Erythroblast (primary cell): ENCODE measurements around the gene CDK17.
A peak's percentile ranks its signal among the peaks of the same experiment; 100 is the strongest.
"Not testable (repeated sequence)": the region's sequence is repeated elsewhere in the genome, so short reads cannot be mapped to it uniquely, and the experiment has no call there.

Source experiments
- DNase-seq, 2 experiments: peaks; one replicate each; lab custom pipeline; 2025; lab: John Stamatoyannopoulos, UW
- GATA1 ChIP-seq: IDR thresholded peaks from 2 replicates; pipeline ENCODE4 v1.6.1; 2011; ENCODE audit warnings: low read depth, mild to moderate bottlenecking, control low read depth, low read length, moderate library complexity
- POLR2A ChIP-seq: IDR thresholded peaks from 2 replicates; pipeline ENCODE4 v1.6.1; 2011; ENCODE audit warnings: mild to moderate bottlenecking, low read length

The CDK17 gene

GRCh38 chr12:96399919-96400630 is at the start of gene CDK17:
CDK17 (minus strand) TSS chr12:96400439; CDS start chr12:96334836, 65,603 bp downstream.
- TF ChIP-seq POLR2A (peak; percentile 58), GATA1 (no peak)

GRCh38 chr12:96448300-96448699 is 48.1 kb upstream of the CDK17 start:
- DNase-seq: no peak
- TF ChIP-seq GATA1: no peak
- TF ChIP-seq POLR2A: no peak

More at GRCh38 chr12:96399919-96400630, at the start of gene CDK17:
- peak; percentile 92 to 95 for DNase-seq

GRCh38 chr12:96447256-96447655 is 47.0 kb upstream of the CDK17 start:
- no peak for TF ChIP-seq GATA1
- TF ChIP-seq POLR2A: no peak
- no peak for DNase-seq

GRCh38 chr12:96445691-96446583 is 45.7 kb upstream of the CDK17 start:
- DNase-seq: peak; percentile 32 to 38
- TF ChIP-seq GATA1 (no peak), POLR2A (no peak)

- DNase-seq: no peak
- no peak for TF ChIP-seq GATA1
- TF ChIP-seq POLR2A: no peak
Measured at GRCh38 chr12:96444399-96444798, 44.2 kb upstream of the CDK17 start.

GRCh38 chr12:96442906-96443305 is 42.7 kb upstream of the CDK17 start:
- no peak for TF ChIP-seq POLR2A
- no peak for TF ChIP-seq GATA1
- no peak for DNase-seq

GRCh38 chr12:96441816-96442215 is 41.6 kb upstream of the CDK17 start:
- TF ChIP-seq GATA1: no peak
- no peak for TF ChIP-seq POLR2A
- DNase-seq: no peak

- DNase-seq: no peak
- no peak for TF ChIP-seq GATA1
- TF ChIP-seq POLR2A: no peak
Measured at GRCh38 chr12:96438330-96438729, 38.1 kb upstream of the CDK17 start.

- TF ChIP-seq POLR2A (no peak), GATA1 (no peak)
- DNase-seq: no peak
Measured at GRCh38 chr12:96437171-96437445, 36.9 kb upstream of the CDK17 start.

- TF ChIP-seq POLR2A (no peak), GATA1 (no peak)
- no peak for DNase-seq
Measured at GRCh38 chr12:96436366-96437170, 36.3 kb upstream of the CDK17 start.

- no peak for TF ChIP-seq POLR2A
- TF ChIP-seq GATA1: no peak
- DNase-seq: no peak
Measured at GRCh38 chr12:96434107-96434506, 33.9 kb upstream of the CDK17 start.

- not testable (repeated sequence) for DNase-seq
Measured at GRCh38 chr12:96432496-96433321, 32.5 kb upstream of the CDK17 start.

GRCh38 chr12:96431067-96431466 is 30.8 kb upstream of the CDK17 start:
- TF ChIP-seq POLR2A: no peak
- no peak for TF ChIP-seq GATA1
- DNase-seq: no peak
